ENCODE results near the gene MRAS. TPM values are rescaled to one million over a fixed set of nuclear protein-coding genes. Genes with fewer than 3 reads are reported as not detected.

MRAS gene
- polyA plus RNA-seq, 1 of the 3 experiments (the other 2 are of a cell fraction): 25.0 TPM

DNA sequence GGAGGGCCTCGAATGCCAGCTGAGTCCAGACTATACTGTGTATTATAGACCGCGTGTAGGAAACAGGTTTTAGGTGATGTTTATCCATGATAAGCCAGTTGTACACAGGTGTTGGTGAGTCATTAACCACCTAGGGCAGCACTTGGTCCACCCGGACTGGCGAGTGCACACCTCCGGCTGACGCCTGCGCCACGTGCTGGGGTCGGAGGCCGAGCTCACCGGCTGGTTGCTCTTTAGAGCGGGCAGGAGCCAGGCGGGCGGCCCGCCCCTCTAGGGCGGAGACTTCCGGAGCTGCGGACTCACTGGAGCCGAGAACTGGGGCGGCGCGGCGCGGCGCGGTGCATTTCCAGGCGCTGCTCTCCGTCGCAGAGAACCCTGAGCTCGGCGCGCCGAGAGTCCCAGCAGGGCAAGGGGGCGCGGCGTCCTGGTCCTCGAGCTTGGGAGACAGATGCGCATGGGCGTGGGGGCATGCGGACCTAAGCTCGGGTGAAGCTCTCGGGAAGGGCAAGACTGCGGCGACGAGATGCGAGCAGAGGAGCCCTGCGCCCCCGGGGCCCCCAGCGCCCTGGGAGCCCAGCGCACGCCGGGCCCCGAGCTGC is 86.0 kb downstream of the MRAS start, which contains the start of gene ESYT3:
ESYT3 (plus strand) TSS at position 341 of the 599 bp plus-strand sequence; CDS start at position 524, 183 bp downstream.
- TF ChIP-seq, protein P1, sequence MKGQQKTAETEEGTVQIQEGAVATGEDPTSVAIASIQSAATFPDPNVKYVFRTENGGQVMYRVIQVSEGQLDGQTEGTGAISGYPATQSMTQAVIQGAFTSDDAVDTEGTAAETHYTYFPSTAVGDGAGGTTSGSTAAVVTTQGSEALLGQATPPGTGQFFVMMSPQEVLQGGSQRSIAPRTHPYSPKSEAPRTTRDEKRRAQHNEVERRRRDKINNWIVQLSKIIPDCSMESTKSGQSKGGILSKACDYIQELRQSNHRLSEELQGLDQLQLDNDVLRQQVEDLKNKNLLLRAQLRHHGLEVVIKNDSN (IDR thresholded peaks at IDR 0.05; ENCODE audit: borderline replicate concordance, low read depth): peak; percentile 16; the same call in 1 of the 2 replicates
- TF ChIP-seq EZH2phosphoT487 (IDR thresholded peaks at IDR 0.05; ENCODE audit: borderline replicate concordance, low read depth): no peak
- TF ChIP-seq CHD2 (IDR thresholded peaks at IDR 0.05; ENCODE audit: low read length, partially characterized antibody): no peak
- TF ChIP-seq RFX5 (IDR thresholded peaks at IDR 0.05; ENCODE audit: low read length): no peak
- no peak for TF ChIP-seq TCF12 (IDR thresholded peaks at IDR 0.05)
- TF ChIP-seq FOXM1 (IDR thresholded peaks at IDR 0.05; ENCODE audit: low read depth): no peak
- TF ChIP-seq NRF1 (IDR thresholded peaks at IDR 0.05; ENCODE audit: low read depth, low read length): 0 out of 2 replicates have a peak, but pooled peaks have one; percentile 16
- TF ChIP-seq, protein P2, sequence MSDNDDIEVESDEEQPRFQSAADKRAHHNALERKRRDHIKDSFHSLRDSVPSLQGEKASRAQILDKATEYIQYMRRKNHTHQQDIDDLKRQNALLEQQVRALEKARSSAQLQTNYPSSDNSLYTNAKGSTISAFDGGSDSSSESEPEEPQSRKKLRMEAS (IDR thresholded peaks at IDR 0.05; ENCODE audit: low read depth): peak; percentile 82
- TF ChIP-seq, protein P3, sequence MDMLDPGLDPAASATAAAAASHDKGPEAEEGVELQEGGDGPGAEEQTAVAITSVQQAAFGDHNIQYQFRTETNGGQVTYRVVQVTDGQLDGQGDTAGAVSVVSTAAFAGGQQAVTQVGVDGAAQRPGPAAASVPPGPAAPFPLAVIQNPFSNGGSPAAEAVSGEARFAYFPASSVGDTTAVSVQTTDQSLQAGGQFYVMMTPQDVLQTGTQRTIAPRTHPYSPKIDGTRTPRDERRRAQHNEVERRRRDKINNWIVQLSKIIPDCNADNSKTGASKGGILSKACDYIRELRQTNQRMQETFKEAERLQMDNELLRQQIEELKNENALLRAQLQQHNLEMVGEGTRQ (IDR thresholded peaks at IDR 0.05; ENCODE audit: borderline replicate concordance, low read depth, low read length): no peak
- no peaks in the 10 kb centered on the region for H4K20me1 ChIP-seq (ENCODE audit: insufficient read depth)
- no peak within 1 kb of the TSS; the same call in 1 of the 2 replicates for H2AFZ ChIP-seq (ENCODE audit: low read depth)
- H3K4me2 ChIP-seq: peak within 1 kb of the TSS; percentile 86
- no peaks in the 10 kb centered on the region for H3F3A ChIP-seq (replicated peaks; ENCODE audit: insufficient read depth)
- H3K36me3 ChIP-seq (replicated peaks in 1 of 2; ENCODE audit: control insufficient read depth in 1 of 2, insufficient read depth in 2 of 2, low read length in 1 of 2): no peaks in the 10 kb centered on the region
- no peak within 1 kb of the TSS for H3K27ac ChIP-seq (ENCODE audit: low read depth in 2 of 2, low read length in 1 of 2)
- 6% methylated on average over 31 of the region's 54 CpGs for WGBS (ENCODE audit: low lambda C conversion rate)
- peaks cover 11% of the 10 kb centered on the region; the same call in 1 of the 2 replicates for H3K27me3 ChIP-seq (ENCODE audit: insufficient read depth)
- DNase-seq: peak; percentile 83
- H3K9me2 ChIP-seq: no peaks in the 10 kb centered on the region
- H3K9me3 ChIP-seq: no peaks in the 10 kb centered on the region
- H3K79me2 ChIP-seq (ENCODE audit: insufficient read depth): no peaks in the 10 kb centered on the region
- peak within 1 kb of the TSS; percentile 47 to 59 for H3K4me3 ChIP-seq (ENCODE audit: low read depth in 2 of 2, low read length in 1 of 2)
- no peak within 1 kb of the TSS for H3K9ac ChIP-seq
- POLR2A ChIA-PET: no interaction called here
- CTCF ChIA-PET: interaction anchor here (0.9 to 2.5 kb wide), 8 partner anchors 8 to 491 kb away, joined by 3 to 20 read pairs (median 3); no protein-coding TSS in a partner anchor
- H3K4me1 ChIP-seq (ENCODE audit: control insufficient read depth in 1 of 2, insufficient read depth in 2 of 2, low read depth in 1 of 2, low read length in 1 of 2): peaks cover 0 to 10% of the 10 kb centered on the region in 2 experiments; a peak in 1 of 4 replicates

DNA sequence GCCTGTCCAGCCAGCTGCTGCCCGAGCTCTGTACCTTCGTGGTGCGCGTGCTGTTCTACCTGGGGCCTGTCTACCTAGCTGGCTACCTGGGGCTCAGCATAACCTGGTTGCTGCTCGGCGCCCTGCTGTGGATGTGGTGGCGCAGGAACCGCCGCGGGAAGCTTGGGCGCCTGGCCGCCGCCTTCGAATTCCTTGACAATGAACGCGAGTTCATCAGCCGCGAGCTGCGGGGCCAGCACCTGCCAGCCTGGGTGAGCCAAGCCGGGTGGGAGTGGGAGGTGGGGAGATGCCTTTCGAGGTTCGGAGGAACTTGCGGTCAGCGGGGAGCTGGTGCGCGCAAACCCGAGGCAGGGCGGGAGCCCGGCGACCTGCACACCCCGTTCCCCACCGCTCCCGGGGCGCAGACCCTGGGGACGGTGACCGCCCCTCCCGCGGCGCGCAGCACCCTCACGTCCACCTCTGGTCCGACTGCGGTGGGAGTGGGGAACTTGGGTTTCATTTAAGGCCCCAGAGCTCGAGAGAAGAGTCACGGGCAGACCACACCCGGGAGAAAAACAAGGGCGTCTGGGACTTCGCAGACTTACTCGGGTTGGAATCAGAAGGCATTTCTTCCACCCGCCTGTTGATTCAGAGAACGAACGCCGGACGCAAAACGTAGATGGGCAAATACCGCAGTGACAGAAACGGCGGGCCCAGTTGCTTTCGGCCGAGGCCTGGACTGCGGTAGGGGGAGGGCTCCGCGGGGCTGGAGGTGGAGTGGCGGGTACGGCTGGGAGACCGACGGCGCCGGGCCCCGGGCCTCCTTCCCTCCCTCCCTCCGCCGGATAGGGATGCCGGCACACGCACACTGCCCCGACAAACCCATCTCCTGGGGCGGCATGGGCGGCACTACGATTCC is 86.7 kb downstream of the MRAS start:
- ChIA-PET CTCF (interaction anchor here (0.7 to 2.5 kb wide), 8 partner anchors 8 to 489 kb away, joined by 3 to 20 read pairs (median 3); no protein-coding TSS in a partner anchor), POLR2A (no interaction called here)
- Histone ChIP-seq H3K36me3 (replicated peaks in 1 of 2; ENCODE audit: control insufficient read depth in 1 of 2, insufficient read depth in 2 of 2, low read length in 1 of 2) (no peaks in the 10 kb centered on the region), H3K27ac (ENCODE audit: low read depth in 2 of 2, low read length in 1 of 2) (no peak overlapping the region), H3K9me2 (no peaks in the 10 kb centered on the region), H3K4me1 (ENCODE audit: control insufficient read depth in 1 of 2, insufficient read depth in 2 of 2, low read depth in 1 of 2, low read length in 1 of 2) (peaks cover 0 to 10% of the 10 kb centered on the region in 2 experiments; a peak in 1 of 4 replicates), H4K20me1 (ENCODE audit: insufficient read depth) (no peaks in the 10 kb centered on the region), H3K79me2 (ENCODE audit: insufficient read depth) (no peaks in the 10 kb centered on the region), H3K4me2 (peak overlapping the region; percentile 86), H3F3A (replicated peaks; ENCODE audit: insufficient read depth) (no peaks in the 10 kb centered on the region), H3K4me3 (ENCODE audit: low read depth in 2 of 2, low read length in 1 of 2) (peak overlapping the region; percentile 47 to 59), H3K9ac (no peak overlapping the region), H3K9me3 (no peaks in the 10 kb centered on the region), H3K27me3 (ENCODE audit: insufficient read depth) (peaks cover 11% of the 10 kb centered on the region; the same call in 1 of the 2 replicates), H2AFZ (ENCODE audit: low read depth) (no peak overlapping the region; the same call in 1 of the 2 replicates)
- DNase-seq: peak; percentile 67
- 42% methylated on average over 45 of the region's 78 CpGs for WGBS (ENCODE audit: low lambda C conversion rate)
- TF ChIP-seq NFIC (IDR thresholded peaks at IDR 0.05; ENCODE audit: borderline replicate concordance) (no peak), CHD2 (IDR thresholded peaks at IDR 0.05; ENCODE audit: low read length, partially characterized antibody) (no peak), TCF12 (IDR thresholded peaks at IDR 0.05) (no peak), MEF2A (IDR thresholded peaks at IDR 0.05; ENCODE audit: borderline replicate concordance, low read depth) (no peak), FOXM1 (IDR thresholded peaks at IDR 0.05; ENCODE audit: low read depth) (no peak), RCOR1 (IDR thresholded peaks at IDR 0.05; ENCODE audit: low read length) (no peak), ELF1 (IDR thresholded peaks at IDR 0.05) (no peak)
- TF ChIP-seq, protein P4, sequence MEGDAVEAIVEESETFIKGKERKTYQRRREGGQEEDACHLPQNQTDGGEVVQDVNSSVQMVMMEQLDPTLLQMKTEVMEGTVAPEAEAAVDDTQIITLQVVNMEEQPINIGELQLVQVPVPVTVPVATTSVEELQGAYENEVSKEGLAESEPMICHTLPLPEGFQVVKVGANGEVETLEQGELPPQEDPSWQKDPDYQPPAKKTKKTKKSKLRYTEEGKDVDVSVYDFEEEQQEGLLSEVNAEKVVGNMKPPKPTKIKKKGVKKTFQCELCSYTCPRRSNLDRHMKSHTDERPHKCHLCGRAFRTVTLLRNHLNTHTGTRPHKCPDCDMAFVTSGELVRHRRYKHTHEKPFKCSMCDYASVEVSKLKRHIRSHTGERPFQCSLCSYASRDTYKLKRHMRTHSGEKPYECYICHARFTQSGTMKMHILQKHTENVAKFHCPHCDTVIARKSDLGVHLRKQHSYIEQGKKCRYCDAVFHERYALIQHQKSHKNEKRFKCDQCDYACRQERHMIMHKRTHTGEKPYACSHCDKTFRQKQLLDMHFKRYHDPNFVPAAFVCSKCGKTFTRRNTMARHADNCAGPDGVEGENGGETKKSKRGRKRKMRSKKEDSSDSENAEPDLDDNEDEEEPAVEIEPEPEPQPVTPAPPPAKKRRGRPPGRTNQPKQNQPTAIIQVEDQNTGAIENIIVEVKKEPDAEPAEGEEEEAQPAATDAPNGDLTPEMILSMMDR (IDR thresholded peaks at IDR 0.05): no peak
- TF ChIP-seq, protein P5, sequence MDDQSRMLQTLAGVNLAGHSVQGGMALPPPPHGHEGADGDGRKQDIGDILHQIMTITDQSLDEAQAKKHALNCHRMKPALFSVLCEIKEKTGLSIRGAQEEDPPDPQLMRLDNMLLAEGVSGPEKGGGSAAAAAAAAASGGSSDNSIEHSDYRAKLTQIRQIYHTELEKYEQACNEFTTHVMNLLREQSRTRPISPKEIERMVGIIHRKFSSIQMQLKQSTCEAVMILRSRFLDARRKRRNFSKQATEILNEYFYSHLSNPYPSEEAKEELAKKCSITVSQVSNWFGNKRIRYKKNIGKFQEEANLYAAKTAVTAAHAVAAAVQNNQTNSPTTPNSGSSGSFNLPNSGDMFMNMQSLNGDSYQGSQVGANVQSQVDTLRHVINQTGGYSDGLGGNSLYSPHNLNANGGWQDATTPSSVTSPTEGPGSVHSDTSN (IDR thresholded peaks at IDR 0.05): no peak

Measured in SK-N-SH (cell line).